Hepatocyte (in vitro differentiated cells): Measurements from ENCODE around the gene TWF2.

Experiments
- EZH2 ChIP-seq: fragments of 200-600 bp; sonication (generic); IDR thresholded peaks from 2 replicates; pipeline ENCODE4 v1.6.1; 2016; ENCODE audit warnings: antibody characterized with exemption, mild to moderate bottlenecking, borderline replicate concordance
- EZH2phosphoT487 ChIP-seq: fragments of 200-600 bp; sonication (generic); IDR thresholded peaks from one replicate; pipeline ENCODE4 v1.6.1; 2018; ENCODE audit warnings: antibody characterized with exemption, mild to moderate bottlenecking, low read depth, moderate library complexity; ENCODE audit not compliant: unreplicated experiment, severe bottlenecking
- TF ChIP-seq, protein P1 (sequence below): fragments of 200-600 bp; sonication (generic); IDR thresholded peaks from 2 replicates; pipeline ENCODE4 v1.5.1; 2016; ENCODE audit warnings: antibody characterized with exemption, mild to moderate bottlenecking; ENCODE audit not compliant: poor library complexity

DNA sequence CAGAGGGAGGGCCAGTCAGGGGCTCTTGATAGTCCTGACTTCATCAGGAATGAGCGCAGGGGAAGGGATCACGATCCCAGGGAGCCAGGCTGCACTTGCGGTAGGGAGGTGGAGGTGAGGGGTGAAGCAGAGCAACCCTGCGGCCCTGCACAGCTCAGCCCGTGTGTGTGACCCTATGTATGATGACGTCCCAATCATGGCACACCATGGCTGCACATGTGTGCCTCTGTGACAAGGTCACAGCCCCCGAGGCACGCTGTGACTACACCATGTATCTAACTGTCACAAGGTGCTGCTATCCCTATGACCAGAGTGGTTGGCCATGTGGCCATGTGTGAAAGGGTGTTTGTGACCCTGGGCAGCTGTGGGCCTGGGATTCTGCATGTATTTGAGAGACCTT is 54.3 kb downstream of the TWF2 start:
- TF ChIP-seq, protein P1, sequence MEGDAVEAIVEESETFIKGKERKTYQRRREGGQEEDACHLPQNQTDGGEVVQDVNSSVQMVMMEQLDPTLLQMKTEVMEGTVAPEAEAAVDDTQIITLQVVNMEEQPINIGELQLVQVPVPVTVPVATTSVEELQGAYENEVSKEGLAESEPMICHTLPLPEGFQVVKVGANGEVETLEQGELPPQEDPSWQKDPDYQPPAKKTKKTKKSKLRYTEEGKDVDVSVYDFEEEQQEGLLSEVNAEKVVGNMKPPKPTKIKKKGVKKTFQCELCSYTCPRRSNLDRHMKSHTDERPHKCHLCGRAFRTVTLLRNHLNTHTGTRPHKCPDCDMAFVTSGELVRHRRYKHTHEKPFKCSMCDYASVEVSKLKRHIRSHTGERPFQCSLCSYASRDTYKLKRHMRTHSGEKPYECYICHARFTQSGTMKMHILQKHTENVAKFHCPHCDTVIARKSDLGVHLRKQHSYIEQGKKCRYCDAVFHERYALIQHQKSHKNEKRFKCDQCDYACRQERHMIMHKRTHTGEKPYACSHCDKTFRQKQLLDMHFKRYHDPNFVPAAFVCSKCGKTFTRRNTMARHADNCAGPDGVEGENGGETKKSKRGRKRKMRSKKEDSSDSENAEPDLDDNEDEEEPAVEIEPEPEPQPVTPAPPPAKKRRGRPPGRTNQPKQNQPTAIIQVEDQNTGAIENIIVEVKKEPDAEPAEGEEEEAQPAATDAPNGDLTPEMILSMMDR, result no peak
- TF ChIP-seq EZH2phosphoT487, result no peak
- no peak for TF ChIP-seq EZH2
